ENCODE measurements around the gene DEPDC1B. TPM values are rescaled to one million over a fixed set of nuclear protein-coding genes. Genes with fewer than 3 reads are reported as not detected.

Gene DEPDC1B
- total and polyA plus RNA-seq, 2 of the 4 experiments (the other 2 are of a cell fraction) = 4.4 to 9.3 TPM

DNA sequence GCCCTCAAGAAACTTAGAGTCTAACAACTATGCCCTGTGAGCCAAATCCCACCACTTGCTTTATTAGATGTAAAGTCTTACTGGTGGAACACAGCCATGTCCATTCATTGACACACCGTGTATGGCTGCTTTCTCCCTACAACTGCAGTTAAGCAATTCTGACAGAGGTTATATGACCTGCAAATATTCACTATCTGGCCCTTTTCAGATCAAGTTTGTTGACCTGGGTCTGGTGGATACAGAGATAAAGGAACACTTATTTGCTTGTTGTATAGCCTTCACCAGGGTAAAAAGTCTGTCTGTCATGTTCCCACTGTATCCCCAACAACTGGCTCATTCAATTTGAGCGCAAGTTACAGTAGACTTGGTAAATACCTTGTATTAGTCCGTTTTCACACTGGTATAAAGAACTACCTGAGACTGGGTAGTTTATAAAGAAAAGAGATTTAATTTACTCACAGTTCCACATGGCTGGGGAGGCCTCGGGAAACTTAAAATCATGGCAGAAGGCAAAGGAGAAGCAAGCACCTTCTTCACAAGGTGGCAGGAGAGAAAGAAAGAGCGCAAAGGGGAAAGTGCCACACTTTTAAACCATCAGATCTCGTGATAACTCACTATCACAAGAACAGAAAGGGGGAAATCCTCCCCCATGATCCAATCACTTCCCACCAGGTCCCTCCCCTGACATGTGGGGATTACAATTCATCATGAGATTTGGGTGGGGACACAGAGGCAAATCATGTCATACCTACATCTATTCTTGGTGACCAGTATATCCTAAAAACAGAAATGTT is 27.9 kb downstream of the DEPDC1B start:
- Histone ChIP-seq H4K8ac (ENCODE audit: low read depth in 2 of 2, low read length in 2 of 2) (no peak overlapping the region), H4K5ac (ENCODE audit: low read depth, low read length) (no peak overlapping the region), H3K27ac (ENCODE audit: insufficient read depth, low read length) (no peak overlapping the region), H3K4me2 (ENCODE audit: low read depth, low read length) (no peak overlapping the region), H2BK120ac (ENCODE audit: low read depth, low read length) (no peak overlapping the region), H2BK20ac (ENCODE audit: low read depth, low read length) (no peak overlapping the region), H2AFZ (replicated peaks; ENCODE audit: low read length, poor library complexity) (no peak overlapping the region), H3K9me3 (ENCODE audit: control insufficient read depth, insufficient read depth, low read length) (no peaks in the 10 kb centered on the region), H4K20me1 (ENCODE audit: insufficient read depth, low read length) (no peaks in the 10 kb centered on the region), H3K23ac (ENCODE audit: low read depth, low read length) (no peak overlapping the region), H3K9ac (ENCODE audit: low read depth, low read length) (no peak overlapping the region), H2BK15ac (ENCODE audit: low read depth, low read length) (no peak overlapping the region), H2AK9ac (replicated peaks; ENCODE audit: low read depth, low read length, poor library complexity) (no peak overlapping the region), H2BK5ac (ENCODE audit: low read depth, low read length, poor library complexity, severe bottlenecking) (no peak overlapping the region), H3K18ac (ENCODE audit: low read depth, low read length) (no peak overlapping the region), H3K36me3 (ENCODE audit: control insufficient read depth, insufficient read depth, low read length) (no peaks in the 10 kb centered on the region), H3K27me3 (ENCODE audit: control insufficient read depth, insufficient read depth, low read length) (no peaks in the 10 kb centered on the region), H3K14ac (replicated peaks; ENCODE audit: low read depth, low read length) (no peak overlapping the region), H3K79me1 (ENCODE audit: low read depth in 1 of 2, low read length in 2 of 2) (peaks cover 25 to 28% of the 10 kb centered on the region in 2 experiments), H3K4ac (ENCODE audit: low read depth, low read length) (no peak overlapping the region), H3K4me1 (ENCODE audit: control insufficient read depth, insufficient read depth, low read length) (peaks cover 4% of the 10 kb centered on the region; the same call in 1 of the 2 replicates), H4K91ac (ENCODE audit: insufficient read depth, low read depth, low read length) (no peak overlapping the region), H3K4me3 (ENCODE audit: insufficient read depth, low read depth, low read length) (no peak overlapping the region), H3K9me1 (ENCODE audit: insufficient read depth, low read length) (peaks cover 11% of the 10 kb centered on the region), H2AK5ac (ENCODE audit: low read depth, low read length) (no peak overlapping the region), H3K56ac (ENCODE audit: extremely low read depth, insufficient read depth, low read length) (no peak overlapping the region)
- CTCF ChIA-PET = no interaction called here
- intact Hi-C loops (cut with micrococcal nuclease) = loop anchor here (10.0 kb wide), 1 partner anchor 663 kb away; the partner anchor contains the start of gene ZSWIM6
- ATAC-seq (ENCODE audit: low read depth) (no peak), DNase-seq (no peak)
- no CpG with 5 or more reads among the region's 6 CpGs for WGBS, 2 experiments (ENCODE audit: extremely low coverage in 2 of 2, insufficient read length in 1 of 2)
- in situ Hi-C loops (cut with MboI; ENCODE audit: low sequenced_read_pairs) = loop anchor here (10.0 kb wide), 1 partner anchor 857 kb away; no protein-coding TSS in a partner anchor
- dilution Hi-C loops (cut with HindIII; ENCODE audit: low sequenced_read_pairs, unreplicated experiment) = no loop called here
- no peak for TF ChIP-seq MAZ (IDR thresholded peaks at IDR 0.05; ENCODE audit: borderline replicate concordance, low read depth, low read length)
- no peak for TF ChIP-seq BHLHE40 (IDR thresholded peaks at IDR 0.05; ENCODE audit: low read depth, low read length)
- TF ChIP-seq MAFK (IDR thresholded peaks at IDR 0.05; ENCODE audit: low read depth, low read length) = no peak
- no peak for TF ChIP-seq SMC3 (IDR thresholded peaks at IDR 0.05; ENCODE audit: low read depth, low read length)
- no peak for TF ChIP-seq NFE2L2 (IDR thresholded peaks at IDR 0.05; ENCODE audit: low read depth, low read length)
- no peak for TF ChIP-seq POLR2A (IDR thresholded peaks at IDR 0.05; ENCODE audit: low read depth, low read length)
- no peak for TF ChIP-seq MXI1 (IDR thresholded peaks at IDR 0.05; ENCODE audit: borderline replicate concordance, low read depth, low read length)
- no peak for TF ChIP-seq RCOR1 (IDR thresholded peaks at IDR 0.05; ENCODE audit: insufficient replicate concordance, low read length)
- no peak for TF ChIP-seq CEBPB (IDR thresholded peaks at IDR 0.05; ENCODE audit: low read depth, low read length)
- no TSS peak for BruUV-seq (replicated peaks)
- POLR2A ChIA-PET (ENCODE audit: unreplicated experiment) = no interaction called here

Measured in IMR-90 (cell line).